CD1c-positive myeloid dendritic cell (primary cell): Measurements from ENCODE around the gene LSM14B.

Experiments used
- DNase-seq: peaks from one replicate; pipeline ENCODE4 v3.0.0-alpha.2; 2016; ENCODE audit errors: extremely low spot score

LSM14B gene

DNA sequence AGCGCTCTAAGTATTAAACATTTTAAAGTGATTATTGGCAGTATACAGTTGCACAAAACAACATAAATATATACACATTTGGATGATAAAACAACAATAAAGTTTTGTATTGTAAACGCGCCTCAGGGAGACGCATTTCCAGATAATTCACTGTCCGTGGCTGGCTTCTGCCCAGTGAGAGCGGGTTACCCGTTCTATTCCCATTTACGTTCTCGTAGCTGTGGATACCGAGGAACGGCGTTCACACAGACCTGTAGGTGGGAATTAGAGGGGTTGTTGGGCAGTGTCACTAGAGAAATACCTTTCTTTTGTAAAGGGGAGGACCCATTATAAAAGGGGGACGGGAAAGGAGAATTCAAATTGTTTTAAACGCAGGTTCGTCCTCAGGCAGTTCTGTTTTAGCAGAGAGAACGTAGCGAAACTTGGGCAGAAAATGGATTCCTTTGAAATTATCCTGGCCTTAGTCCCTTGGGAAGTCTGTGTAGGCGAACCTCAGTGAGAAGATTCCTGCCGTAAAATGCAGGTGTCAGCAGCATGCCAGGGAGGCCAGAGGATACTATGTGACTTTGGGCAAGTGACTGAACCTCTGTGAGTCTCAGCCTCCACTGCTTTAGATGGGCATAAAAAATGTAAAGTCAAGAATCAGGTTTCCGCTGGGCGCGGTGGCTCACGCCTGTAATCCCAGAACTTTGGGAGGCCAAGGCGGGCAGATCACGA, 61.3 kb downstream of the LSM14B start:
- no peak for DNase-seq
